NB4 (cell line): Measurements from ENCODE around the gene PTPRG.

Source experiments
- DNase-seq: peaks from one replicate; pipeline ENCODE4 v3.0.0; 2010; ENCODE audit warnings: low read depth
- H3K4me3 ChIP-seq: one replicate; pipeline ENCODE4 v1.5.1; 2011; ENCODE audit warnings: mild to moderate bottlenecking, low read depth, low read length, moderate library complexity
- CTCF ChIP-seq: IDR thresholded peaks from one replicate; pipeline ENCODE4 v1.5.1; 2012; ENCODE audit warnings: low read depth, low read length
- MAX ChIP-seq: IDR thresholded peaks from 2 replicates; pipeline ENCODE4 v1.6.1; 2011; ENCODE audit warnings: low read depth, low read length
- MYC ChIP-seq: IDR thresholded peaks from 2 replicates; pipeline ENCODE4 v1.6.1; 2011; ENCODE audit warnings: low read depth, low read length
- POLR2A ChIP-seq: IDR thresholded peaks from 2 replicates; pipeline ENCODE4 v1.6.1; 2011; ENCODE audit warnings: mild to moderate bottlenecking; ENCODE audit not compliant: insufficient read length; ENCODE audit errors: extremely low read depth

The PTPRG gene

GRCh38 chr3:61924090-61924735 is 362.8 kb downstream of the PTPRG start:
- DNase-seq, result no peak
- TF ChIP-seq MAX, result no peak
- no peak for TF ChIP-seq MYC
- TF ChIP-seq CTCF, result no peak
- no peak for TF ChIP-seq POLR2A
- H3K4me3 ChIP-seq, result no peak overlapping the region

GRCh38 chr3:61924991-61925390 is 363.6 kb downstream of the PTPRG start:
- TF ChIP-seq POLR2A (no peak), MAX (no peak), CTCF (no peak), MYC (no peak)
- DNase-seq, result no peak
- H3K4me3 ChIP-seq, result no peak overlapping the region

GRCh38 chr3:61925721-61926120 is 364.4 kb downstream of the PTPRG start:
- H3K4me3 ChIP-seq, result no peak overlapping the region
- TF ChIP-seq CTCF (no peak), MAX (no peak), MYC (no peak), POLR2A (no peak)
- DNase-seq, result no peak

GRCh38 chr3:61926923-61927322 is 365.6 kb downstream of the PTPRG start:
- TF ChIP-seq CTCF (no peak), MYC (no peak), MAX (no peak), POLR2A (no peak)
- no peak overlapping the region for H3K4me3 ChIP-seq
- no peak for DNase-seq

- TF ChIP-seq CTCF (no peak), POLR2A (no peak), MYC (no peak), MAX (no peak)
- no peak for DNase-seq
- H3K4me3 ChIP-seq, result no peak overlapping the region
These were observed 366.0 kb downstream of the PTPRG start for GRCh38 chr3:61927332-61927731.

GRCh38 chr3:61928039-61928438 is 366.7 kb downstream of the PTPRG start:
- H3K4me3 ChIP-seq, result no peak overlapping the region
- TF ChIP-seq CTCF (no peak), POLR2A (no peak), MYC (no peak), MAX (no peak)
- DNase-seq, result no peak
